Stimulated activated naive CD4-positive, alpha-beta T cell (primary cell): ENCODE measurements around the gene STUM.
A peak's percentile ranks its signal among the peaks of the same experiment; 100 is the strongest.

ENCODE experiments used
- DNase-seq, 6 experiments: peaks; one replicate each; lab custom pipeline; 2025; lab: John Stamatoyannopoulos, UW

The STUM gene

DNA sequence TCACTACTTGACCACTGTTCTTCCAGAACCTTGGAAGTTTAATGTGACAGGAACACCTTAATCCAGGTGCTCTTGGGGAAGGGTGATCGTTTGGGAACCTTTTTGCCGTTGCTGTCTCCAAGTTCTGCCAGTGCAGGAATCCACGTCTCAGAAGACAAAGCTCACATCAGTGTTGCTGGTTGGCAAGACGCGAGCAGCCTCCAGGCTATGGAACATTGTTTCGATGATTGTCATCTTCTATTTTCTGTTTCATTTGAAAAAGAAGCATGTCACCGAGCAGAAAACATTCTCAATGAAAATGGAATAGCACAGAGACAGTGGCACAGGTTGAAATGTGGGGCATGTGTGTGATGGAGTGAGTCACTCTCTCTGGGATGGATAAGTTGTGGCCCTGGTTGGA lies 11.7 kb downstream of the STUM start:
- DNase-seq: no peak

DNA sequence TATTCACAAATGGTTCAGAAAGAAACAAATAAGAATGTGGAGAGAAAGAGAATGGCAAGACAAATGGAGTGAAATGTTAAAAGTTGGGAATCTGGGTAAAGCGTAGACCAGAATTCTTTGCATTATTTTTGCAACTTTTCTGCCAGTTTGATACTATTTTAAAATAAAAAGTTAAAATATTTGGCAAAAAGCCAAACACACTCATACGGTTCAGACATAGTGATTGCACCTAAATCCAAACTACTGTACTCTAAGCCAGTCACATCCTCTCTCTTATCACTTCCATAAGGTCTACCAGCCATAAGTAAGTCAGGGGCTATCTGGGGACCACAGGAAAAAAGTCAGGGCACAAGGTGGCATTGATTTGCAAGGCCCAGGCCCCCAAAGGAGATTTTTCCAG lies 14.4 kb downstream of the STUM start:
- DNase-seq: no peak

DNA sequence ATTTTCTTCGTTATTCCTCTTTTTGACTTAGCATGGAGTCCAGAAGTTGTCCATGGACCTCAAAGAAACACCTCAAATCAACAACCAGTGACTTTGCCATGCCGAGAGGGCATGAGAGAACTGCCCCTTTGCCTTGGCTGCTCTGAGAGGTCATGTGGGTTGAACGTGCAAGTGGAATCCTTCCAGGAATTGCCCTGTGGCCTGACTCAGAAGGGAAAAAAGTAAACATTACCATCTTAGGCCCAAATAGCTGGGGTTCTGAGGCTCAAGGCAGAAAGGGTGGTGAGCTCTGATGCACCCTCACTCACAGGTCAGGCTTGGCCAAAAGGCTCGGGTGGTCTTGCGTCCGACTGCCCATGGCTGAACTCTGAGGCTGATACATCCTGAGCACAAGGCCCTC lies 15.1 kb downstream of the STUM start:
- no peak for DNase-seq

DNA sequence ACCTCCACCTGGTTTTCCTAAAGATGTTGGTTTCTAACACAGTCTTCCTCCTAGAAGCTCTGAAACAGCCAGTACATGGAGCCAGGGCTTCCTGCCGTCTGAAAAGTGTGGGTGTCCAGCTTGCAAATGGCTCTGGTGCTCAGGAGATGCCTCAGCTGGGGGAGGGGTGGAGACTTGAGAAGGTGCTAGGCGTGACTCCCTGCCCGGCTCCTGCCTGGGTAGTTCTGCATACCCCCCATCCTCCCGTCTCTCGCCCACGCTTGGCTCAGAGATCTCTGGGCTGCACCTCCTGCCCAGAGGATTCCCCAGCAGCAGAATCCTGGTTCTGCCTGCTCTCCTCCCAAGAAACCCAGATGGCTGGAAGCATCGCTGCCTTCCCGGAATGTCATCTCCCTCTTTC lies 16.9 kb downstream of the STUM start:
- no peak for DNase-seq

DNA sequence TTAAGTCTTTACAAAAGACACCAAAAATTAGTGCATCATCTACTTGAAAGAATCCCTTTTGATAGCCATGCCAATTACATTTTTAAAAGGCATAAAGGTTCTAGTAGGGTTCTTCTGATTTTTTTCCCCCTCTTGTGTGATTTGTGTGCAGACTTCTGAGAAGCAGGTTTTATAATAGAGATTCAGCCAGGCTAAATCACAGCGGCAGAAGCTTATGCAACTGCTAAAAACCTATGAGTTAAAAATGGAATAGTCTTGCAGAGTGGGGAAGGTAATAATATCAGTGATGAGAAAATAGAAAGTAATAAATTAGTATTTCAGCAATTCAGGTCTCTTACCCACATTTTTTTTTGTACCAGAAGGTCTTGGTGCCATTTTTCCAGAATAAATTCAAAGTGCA lies 17.7 kb downstream of the STUM start:
- DNase-seq: no peak

DNA sequence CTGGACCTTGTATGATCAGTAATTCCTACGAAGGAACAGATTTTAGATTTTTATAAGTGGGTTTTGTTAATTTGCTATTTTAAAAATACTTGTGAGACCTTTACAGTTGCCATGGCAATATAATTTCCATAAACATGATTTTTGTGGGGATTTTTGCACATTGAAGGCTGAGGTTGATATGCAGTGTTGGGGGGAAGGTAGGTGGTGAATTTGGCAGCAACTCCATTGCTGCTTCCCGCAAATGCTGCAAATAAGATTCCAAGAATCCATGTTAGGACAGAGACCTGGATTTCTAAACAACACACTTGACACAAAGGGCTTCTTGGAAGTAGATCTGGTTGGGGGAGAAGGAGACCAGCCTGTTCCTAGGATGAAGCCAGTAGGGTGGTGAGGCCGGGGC lies 18.2 kb downstream of the STUM start:
- no peak for DNase-seq

DNA sequence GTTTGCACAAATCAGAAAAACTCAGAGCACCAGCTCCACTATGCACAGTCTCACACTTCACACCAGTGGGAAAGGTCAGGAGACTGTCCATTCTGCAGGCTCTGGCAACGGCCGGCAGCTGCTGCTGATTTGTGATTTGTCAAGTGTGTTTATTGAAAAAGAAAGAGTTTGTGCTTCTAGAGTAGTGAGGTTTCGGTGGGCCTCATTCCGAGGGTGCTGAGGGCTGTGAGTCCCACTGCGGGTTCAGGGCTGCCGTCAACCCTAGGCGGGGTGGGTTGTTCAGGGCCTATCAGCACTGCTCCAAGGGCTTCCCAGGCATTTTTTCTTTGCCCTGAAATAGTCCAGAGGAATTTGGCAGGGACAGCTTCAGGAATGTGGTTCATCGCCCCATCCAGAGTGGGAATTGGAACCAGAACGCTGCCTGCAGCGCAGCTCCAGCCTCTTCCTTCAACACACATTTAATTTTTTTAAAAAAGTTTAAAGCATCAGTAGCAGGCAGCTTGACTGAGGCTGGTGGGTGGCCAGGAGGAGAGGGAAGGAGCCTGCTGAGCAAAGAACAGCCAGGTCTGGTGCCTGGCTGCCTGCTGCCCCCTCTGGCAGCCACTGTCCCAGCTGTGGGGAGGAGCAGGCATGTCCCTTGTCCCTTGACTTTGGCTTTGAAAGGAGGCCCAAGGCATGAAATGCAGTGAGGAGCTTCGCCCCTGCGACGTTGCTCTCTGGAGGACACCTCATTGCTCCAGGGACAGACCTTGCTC lies 19.7 kb downstream of the STUM start:
- no peak for DNase-seq

DNA sequence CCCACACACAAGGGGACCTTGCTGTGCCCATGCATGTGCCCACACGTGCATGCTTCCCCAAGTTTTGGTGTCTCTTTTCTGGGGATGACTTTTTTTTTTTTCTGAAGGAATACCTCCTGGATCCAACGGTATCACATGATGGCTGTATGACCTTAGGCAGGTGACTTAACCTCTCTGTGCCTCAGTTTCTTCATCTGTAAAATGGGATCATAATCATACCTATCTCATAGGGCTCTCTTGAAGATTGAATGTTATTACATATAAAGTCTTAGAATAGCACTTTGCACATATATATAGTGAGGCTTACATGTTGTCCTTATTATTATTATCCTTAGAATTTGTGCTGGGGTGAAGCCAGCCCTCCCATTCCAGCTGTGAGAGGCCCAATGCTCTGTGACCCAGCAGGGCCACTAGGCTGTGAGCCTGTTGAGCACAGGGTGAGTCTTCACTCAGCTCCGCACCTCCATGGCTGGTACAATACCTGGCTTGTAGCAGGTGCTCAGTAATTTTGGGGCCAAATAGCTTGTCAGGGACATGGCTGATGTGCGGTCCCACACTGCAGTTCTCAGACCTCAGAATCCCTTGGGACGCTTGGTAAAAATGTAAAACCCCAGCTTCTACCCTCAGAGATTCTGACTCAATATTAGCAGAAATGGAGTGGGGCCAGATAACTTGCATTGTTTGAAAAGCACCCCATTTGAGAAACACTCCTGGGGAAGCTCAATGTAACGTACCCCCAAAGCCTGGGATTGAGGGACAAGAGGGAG lies 20.6 kb downstream of the STUM start:
- no peak for DNase-seq

DNA sequence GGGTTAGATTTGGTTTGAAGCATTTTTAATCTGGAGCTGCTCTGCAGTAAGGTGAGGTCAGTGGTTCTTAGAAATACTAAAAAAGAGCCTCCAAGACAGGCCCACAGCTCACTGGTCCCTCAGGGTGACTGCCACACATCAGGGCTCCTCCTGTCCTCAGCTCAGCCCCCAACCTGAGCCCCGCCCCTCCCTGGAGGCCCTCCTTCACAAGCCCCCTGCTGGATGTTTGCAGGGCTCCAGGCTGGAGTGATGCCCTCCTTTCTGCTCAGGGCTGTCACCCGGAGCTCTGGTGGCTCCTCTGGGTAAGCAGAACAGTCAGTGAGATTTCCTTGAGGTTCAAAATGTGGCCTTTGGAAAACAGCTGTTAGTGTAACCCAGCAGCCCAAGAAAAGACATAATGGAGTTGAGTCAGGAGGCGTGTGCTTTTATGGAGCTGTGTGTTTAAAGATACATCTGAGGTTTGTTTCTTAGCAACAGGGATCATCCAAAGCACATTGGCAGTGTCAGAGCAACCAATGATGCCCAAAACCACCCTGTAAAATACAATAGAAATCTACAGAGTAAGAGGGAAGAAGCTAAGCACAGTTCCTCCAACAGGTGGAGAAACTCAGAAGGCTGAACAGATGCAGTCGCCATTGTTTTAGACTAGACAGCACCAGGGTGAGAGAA lies 21.4 kb downstream of the STUM start:
- peak in 2 of 6 experiments; percentile 7 to 21 for DNase-seq

DNA sequence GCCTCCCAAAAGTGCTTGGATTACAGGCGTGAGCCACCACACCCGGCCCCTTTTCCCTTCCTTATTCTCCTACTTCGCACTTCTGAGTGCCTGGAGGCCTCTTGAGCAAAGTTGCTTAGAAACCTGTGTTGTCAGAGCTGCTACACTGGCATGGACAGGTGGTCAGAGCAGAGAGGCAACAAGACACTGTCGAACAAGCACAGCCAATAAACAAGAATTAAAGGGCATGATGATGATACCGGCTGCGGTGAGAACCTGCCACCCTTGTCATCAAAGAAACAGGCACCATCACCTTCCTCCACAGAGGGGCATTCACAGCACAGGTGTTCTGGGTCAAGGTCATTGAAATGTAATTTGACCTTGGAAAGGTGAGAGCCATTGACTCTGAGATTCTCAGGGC lies 23.3 kb downstream of the STUM start:
- no peak for DNase-seq

DNA sequence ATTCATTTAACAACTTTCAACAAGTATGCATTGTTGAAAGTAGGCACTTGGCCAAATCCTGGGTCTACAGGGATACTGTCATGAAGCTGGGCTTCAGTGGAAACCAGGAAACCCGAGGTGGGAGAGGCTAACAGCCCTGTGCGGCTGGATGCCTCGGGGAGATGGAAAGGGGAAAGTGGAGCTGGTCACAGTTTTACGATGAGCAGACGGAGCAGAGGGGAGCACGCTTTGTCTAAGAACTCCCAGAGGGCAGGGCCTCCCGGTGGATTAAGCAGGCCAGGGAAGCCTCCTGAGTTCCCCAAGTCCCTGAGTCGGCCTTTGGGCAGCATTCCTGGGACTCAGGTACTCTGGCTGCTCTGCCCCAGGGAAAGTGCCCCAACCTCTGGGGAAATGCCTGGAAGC lies 23.8 kb downstream of the STUM start:
- DNase-seq: no peak

DNA sequence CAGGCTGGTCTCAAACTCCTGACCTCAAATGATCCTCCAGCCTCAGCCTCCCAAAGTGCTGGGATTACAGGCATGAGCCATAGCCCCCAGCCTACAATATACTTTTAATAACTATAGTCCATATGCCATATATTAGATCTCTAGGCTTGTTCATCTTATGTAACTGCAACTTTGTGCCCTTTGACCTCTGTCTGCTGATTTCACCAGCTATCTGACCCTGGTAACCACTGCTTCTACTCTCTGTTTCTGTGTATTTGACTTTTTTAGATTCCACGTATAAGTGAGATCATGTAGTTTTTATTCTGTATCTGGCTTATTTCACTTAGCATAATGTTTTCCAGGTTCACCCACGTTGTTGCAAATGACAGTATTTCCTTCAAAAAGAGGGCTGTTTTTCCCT lies 25.5 kb downstream of the STUM start:
- no peak for DNase-seq

DNA sequence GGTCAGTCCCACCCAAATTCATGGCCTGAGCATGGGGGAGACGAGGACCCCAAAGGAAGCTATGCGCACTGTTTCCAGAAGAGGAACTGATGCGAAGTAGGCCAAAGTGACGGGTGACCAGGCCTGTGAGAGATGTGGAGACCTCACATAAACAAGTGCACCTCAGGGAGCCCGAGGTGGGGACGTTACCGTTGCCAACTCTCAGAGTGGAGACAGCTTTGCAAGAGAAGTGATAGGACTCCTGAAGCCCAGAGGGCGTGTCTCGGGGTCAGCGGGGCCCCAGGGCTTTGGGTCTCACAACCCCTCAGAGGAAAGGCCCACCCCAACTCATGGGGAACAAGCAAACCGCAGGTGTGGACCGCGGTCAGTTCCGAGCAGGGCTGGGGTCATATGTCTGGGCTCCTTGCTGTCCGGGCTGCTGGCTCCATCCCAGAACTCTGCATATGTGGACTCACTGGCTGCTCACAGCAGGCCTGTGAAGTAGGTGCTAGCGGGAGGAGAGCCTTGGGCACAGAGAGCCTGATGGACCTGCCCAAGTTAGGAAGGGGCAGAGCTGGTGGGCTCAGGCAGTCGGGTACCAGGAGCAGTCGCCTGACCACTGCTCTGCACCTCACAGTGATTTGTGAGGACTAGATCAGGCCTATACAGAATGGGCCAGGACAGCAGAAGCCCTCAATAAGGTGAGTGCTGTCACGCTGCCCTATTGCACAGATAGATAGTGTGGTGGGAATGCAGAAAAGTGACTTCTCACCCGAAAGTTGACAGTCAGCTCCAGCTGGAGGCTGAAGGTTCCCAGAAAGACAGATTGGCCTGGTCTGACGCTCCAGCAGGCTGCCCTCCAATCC lies 26.2 kb downstream of the STUM start:
- no peak for DNase-seq

DNA sequence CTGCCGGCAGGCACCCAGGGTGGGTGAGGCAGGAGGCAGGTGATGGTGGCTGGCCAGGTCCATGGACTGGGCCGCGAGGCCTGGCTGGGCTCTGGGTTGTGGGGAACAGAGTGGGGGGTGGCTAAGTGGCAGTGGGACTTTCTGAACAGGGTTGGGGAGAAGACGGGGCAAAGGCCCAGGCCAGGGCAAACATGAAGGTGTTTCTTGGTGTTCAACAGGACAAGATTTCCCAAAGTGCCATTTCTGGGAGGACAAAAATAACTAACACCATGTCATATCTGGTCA lies 26.8 kb downstream of the STUM start:
- no peak for DNase-seq

DNA sequence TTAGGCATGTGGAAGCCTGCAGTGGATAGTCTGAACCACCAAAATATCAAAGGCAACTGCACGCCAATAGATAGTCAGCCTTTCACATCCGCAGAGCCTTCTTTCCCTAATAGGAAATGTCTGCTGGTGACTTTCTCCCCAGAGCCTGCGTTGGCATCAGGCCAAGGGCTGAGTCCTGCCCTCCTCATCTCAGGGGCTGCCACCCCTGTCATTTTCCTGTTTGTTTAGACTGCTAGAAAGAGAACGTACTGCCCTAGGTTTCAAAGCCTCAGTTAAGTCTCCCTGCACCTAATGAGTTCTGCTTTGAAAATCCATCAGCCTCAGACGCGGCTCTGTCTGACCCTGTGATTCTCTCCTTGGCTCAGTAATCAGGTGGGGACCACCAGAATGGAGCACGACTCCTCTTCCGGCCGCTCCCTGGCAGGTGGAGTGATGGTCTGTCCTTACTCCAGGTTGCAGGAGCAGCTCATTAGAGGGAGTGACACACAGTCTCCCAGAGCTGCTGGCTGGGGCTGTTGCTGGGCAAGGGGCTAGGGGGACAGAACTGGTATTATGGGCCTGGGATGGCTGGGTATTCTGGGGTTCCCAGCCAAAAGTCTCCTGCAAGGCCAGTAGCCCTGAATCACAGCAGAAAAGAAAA lies 27.3 kb downstream of the STUM start:
- no peak for DNase-seq

DNA sequence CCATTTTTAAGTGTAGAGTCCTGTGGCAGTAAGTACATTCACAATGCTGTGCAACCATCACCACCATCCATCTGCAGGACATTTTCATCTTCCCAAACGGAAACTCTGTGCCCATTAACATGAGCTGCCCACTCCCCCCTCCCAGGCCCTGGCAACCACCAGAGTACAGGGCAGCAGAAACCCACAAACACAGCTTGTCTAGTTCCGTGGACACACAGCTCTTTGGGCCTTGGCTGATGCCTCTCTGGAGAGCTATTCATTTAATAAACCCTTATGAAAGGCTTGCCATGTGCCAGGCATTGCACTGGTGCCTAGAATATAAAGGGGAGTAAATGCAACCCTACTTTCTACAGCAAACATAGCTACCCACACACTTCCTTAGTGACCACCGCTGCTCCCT lies 28.0 kb downstream of the STUM start:
- DNase-seq: no peak

DNA sequence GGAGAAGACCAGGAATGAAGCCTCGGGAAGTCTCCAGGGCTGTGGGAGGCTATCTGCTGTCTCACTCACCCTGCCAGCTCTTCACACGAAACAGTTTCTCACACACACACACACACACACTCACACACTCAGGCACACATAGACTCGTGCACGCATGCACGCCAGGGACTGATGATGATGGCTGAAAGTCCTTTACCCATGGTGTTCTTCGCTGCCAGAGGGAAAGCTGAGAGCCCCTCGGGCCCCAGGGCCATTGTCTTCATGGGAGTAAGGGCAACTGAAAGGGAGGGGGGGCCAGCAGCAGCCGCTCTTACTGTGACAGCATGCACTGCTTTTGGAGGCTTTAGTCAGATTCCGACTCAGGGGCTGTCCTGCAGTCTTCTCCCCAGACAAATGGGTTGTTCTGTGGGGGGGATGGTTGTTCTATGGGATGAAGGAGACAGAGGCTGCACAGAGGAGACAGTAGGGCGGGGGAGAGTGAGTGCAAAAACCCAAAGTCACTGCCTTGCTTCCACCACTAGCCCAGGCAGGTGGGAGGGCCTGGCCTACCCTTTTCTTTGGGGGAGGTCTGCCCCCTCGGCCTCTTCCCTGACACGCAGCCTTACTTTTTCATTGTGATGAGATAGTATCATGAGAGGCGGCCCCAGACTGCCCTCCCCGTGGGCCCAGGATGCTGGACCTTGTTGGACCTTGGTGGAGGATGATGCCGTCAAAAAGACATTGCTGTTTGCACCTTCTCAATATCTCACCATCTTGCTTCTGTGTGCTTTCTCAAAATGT lies 29.0 kb downstream of the STUM start:
- no peak for DNase-seq

DNA sequence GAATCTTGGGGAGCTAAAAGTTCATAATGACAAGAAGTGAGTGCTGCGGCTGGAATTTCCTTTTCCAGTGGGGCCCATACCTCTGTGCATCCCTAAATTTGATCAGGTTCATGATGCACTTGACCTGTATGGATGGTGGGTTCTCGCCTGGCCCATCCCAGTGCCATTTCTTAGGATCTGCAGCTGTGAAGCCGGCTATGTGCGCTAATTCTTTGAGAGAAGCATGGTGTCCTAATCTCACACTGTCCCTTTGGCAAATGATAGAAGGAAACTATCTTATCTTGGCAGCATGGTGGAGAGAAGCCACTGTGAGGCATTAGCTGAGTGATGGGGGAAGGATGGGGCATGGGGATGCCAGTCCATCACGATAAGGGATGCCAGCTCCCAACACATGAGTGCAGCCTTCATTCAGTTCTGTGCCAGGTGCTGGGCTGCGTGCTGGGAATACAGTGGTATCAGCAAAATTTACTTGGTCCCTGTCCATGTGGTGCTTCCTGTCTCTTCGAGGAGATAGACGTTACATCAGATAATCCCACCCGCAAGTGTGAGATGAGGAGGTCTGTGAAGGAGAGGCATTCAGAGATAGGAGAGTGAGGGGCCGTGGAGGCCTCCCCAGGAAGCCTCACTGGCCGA lies 30.5 kb downstream of the STUM start:
- DNase-seq: no peak

DNA sequence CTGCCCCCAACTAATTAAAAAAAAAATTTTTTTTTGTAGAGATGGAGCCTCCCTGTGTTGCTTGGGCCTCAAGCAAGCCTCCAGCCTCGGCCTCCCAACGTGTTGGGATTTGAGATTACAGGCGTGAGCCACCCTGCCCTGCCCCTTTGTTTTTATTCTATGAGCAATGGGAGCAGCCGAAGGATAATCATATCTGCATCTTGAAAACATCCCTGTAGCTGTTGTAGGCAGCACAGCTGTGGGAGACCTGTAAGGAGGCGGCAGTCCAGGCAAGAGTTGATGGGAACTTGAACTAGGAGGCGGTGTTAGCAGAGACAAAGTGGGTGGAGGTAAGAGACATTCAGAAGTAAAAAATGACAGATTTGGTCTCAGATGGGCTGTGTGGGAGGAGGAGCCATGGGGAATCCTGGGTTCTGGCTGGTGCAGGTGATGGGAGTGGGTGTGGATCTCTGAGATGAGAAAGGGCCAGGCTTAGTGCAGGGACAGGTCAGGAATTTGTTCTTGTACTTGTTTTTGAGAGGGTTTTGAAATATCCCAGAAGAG lies 31.3 kb downstream of the STUM start:
- DNase-seq: no peak

DNA sequence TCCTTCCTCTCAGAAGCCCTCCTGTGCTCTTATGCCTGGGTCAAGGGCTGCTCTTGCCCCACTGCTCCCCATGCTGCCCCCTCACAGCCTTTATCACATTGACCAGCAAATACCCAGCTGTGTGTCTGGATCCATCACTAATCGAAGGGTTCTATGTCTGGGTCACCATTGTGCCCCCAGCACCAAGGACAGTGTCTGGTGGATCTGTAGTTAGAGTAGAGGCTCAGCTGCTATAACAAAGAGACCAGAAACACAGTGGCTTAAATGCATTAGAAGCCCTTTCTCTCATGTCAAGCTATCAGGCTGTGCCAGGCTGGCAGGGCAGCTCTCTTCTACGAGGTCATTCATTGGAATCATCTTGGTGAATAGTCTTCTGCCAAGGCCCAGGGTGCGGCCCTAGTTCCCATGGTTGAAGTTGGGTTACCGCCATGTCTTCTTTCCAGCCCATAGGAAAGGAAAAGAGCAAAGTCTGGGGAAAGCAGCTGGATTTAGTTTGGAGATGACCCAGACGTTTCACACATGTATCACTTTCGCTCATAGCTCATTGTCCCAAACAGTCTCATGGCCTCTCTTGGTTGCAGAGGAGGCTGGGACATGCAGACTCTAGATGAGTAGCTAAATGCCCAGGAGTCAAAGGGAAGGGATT lies 32.2 kb downstream of the STUM start:
- no peak for DNase-seq
